HG03066 (cell line): Measurements from ENCODE around the gene ZNFX1.
"Not testable (repeated sequence)": the region's sequence is repeated elsewhere in the genome, so short reads cannot be mapped to it uniquely, and the experiment has no call there.

Source experiments
- ATAC-seq: cut with Tn5 transposase; IDR thresholded peaks from one replicate; pipeline ENCODE4 v1.9.1; 2021; ENCODE audit warnings: low read depth; ENCODE audit not compliant: unreplicated experiment

Gene ZNFX1

DNA sequence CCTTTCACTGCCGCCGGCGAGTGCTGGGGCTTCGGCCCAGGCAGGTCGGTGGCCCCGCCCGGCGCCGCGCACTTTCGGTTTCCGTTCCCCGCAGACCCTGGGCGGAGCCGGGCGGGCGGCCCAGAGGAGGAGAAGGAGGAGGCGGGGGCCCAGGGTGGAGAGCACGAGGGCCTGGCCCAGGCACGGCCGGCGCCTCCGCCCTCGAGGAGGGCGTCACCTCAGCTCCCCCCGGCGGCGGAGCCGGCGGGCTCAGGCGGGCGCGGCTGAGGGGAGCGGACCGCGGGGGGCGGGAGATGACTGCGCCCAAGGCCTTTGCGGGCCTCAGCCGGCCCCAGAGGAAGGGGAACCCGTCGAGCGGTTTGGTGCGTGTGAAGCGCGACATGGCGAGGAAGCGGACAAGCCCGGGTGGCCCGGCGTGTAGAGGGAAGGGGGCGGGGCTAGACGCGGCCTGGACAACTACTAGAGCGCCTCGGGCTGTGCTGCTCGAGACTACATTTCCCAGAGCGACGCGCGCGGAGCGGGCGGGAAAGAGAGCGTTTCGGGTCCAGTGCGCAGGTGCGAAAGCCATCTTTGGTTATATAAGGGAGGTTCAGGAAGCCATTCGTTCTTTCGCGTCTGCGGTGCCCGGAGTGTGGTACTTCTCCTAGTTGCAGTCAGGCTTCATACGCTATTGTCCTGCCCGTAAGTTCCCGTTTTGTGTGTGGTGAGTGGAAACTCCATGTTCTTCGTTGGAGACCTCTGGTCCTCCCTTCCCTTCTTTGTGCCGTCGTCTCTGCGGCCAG lies at the start of gene ZNFX1:
Gene ZNFX1, minus strand, starts transcription at position 22 of the 782 bp plus-strand sequence. CDS start 2,218 bp downstream, outside the sequence.
- peak; percentile 82 for ATAC-seq

DNA sequence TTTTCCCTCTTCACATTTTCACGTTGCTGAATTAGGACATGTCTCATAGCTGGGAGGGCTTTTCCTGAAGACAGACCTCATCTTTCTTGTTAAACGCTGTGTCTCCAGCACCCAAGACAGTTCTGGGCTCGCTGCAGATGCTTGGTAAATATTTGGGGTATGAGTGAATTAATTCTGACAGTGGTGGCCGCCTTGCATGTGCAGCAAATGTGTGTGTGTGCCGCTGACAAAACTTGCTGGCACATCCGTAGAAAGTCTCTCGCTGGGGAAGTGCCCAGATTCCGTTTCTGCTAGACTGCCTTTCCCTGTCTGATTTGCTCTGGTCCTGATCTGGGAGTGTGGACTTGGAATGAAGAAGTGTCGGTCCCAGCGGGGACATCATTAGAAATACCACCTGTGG lies 48.2 kb upstream of the ZNFX1 start:
- ATAC-seq = no peak

DNA sequence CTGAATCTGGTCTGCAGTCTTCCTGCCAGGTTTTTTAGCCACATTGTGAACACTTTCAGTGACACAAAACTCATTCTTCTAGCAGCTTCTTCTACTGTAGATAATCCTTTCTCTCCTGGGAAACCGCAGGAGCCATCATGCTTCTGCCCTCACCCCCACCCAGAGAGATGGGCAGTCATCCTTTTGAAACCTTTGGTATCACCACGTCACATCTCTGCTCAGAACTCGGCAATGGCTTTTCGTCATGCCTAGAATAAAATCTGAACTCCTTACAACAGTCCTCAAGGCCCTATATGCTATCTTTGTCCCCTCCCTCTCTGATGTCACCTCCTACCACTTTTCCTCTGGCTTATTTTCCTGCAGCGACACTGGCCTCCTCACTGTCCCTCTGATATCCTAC lies 46.4 kb upstream of the ZNFX1 start:
- ATAC-seq = no peak

DNA sequence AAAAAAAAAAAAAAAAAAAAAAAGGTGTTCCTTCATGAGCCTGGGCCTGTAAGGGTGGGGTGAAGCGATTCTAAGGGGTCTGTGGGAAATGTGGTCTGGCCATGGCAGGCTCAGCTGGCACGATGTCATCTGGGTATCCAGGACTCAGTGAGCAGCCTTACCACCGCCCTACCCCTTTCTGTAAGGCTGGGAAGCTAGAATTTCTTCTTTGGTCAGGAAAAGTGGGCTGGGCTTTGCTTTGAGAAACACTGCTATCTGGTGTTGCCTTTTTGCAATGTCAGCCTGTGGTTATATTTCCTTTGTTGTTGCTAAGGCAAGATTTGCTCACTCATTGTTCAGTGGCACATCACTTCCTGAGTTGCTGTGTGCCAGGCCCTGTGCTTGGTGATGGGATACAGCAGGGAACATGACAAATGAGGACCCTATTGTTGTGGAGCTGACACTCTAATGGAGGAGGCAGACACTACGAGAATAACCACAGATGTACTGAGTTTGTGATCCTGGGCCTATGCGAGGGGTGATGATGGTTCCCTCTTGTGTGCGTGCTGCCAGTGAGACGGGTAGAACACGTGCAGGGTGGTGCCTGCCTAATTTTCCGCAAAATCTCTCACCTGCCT lies 45.9 kb upstream of the ZNFX1 start:
- no peak for ATAC-seq

DNA sequence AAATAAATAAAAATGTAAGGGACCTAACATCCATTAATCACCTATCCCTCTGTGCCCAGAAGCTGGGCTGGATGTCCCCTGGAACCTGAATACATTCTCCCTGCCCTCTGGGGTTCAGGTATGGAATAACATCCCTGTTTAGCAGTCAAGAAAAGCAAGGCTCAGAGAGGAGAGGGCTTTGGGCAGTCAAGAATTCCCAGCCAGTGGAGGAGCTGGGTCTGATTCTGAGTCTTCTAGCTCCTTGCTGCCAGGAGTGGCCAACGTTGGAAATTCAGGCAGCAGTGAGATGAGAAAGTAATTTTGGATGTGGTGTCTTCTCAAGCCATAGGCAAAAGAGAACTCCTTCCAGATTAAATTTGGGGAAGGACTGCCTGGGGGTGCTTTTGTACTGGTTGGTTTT lies 42.6 kb upstream of the ZNFX1 start:
- no peak for ATAC-seq

DNA sequence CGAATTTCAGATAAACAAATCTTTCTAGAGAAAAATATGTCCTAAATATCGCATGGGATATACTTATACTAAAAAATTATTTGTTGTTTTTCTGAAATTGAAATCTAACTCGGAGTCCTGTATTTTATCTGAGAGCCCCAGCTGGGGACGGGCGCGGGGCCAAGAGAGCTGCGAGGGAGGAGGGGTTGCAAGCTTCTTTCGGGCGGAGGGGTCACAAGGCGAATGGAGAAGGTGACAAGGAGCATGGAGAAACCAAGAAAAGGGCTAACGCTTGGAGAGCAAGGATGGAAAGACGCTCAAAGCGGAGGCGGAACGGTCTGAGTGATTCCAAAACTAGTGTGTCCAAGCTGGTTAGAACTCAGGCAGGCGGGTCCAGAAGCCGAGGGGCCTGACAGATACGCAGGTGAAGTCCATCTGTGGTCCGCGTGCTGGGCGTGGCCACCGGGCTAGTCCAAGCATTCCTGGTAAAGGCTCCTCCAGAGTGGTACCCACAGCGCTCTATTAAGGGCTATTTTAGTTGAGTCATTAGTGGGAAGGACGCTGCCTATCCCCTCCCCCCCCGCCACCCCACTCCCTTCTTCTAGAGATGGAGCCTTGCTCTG lies 41.5 kb upstream of the ZNFX1 start:
- no peak for ATAC-seq

DNA sequence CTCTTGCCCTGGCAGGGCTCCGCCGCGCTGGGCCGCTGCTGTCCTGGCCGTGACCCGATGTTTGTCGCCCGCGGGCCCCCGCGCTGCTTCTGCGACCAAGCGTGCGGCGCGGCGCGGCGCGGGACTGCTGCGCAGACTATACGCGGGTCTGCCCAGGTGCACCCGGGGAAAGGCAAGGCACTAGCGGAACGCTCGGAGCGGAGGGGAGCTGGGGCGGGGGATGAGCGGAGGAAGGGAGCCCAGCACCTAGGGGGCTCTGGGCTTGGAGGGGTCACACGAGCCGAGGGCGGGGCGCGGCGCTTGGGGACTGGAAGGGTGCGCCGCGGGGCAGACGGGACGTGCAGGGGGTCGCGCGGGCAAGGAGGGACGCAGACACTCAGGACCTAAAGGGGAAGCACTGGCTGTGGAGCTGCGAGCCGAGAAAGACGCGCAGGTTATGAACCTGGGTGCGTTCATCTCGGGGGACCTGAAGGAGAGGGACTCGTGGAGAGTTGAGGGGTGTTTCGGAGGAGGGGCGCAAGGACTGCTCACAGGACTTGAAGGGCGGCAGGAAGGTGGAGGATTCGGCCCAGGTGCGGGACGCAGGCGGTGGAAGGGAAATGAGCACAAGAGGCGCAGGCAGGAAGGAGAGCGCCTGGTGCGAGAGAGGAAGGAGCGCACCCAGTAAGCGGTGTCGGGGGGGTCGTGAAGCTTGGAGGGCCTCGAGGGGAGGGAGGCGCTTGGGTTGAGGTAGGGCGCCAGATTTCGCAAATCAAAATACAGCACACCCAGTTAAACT lies 40.8 kb upstream of the ZNFX1 start:
- ATAC-seq = no peak

DNA sequence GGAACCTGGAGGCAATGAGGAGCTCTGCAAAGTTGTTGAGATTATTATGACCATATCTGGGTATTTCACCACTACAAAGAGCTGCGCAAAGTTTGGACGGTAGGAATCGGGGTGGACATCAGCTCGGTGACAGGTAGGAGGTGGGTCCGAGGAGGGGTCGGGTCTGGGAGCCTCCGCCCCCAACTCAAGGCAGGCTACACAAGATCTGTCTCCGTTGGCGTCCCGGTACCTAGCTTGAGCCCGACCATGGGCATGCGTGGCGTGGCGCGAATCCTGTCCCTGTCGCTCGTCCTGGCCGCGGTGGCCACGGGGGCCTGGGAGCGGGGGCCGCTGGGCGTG lies 40.2 kb upstream of the ZNFX1 start:
- no peak for ATAC-seq

DNA sequence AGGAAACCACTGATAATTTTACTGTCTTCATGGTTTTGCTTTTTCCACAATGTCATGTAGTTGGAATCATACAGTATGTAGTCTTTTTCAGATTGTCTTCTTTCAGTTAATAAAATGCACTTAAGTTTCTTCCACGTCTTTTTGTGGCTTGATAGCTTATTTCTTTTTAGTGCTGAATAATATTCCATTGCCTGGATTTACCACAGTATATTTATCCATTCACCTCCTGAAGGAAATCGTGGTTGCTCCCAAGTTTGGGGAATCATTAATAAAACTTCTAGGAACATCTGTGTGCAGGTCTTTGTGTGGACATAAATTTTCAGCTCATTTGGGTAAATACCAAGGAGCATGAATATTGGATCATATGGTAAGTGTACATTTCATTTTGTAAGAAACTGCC lies 38.8 kb upstream of the ZNFX1 start:
- ATAC-seq = no peak

DNA sequence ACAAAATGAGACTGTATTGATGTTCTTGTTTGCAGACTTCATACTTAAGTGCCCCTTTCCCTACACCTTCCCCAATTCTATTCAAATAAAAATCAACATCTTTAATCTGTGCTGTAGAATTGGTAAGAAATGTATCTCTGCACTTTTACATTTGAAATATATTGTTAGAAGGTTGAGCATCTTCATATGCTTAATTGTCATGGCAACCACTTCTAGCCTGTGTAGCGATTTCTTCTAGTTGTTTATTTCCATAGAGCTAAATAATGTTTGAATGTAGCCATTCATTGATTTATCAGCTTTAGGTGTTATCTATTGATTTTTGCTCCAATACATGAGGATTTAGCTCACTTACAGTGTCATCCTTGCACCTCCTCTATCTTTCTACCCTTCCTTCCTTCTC lies 37.7 kb upstream of the ZNFX1 start:
- ATAC-seq = no peak

DNA sequence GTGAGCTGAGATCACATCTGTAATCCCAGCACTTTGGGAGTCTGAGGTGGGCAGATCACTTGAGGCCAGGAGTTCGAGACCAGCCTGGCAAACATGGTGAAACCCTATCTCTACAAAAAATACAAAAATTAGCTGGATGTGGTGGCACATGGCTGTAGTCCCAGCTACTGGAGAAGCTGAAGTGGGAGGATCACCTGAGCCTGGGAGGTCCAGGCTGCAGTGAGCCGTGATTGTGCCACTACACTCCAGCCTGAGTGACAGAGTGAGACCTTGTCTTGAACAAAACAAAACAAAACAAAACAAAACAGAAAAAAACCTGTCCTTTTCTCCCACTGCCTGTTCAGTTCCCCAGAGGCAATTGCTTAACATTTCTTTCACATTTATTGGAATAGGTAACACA lies 36.2 kb upstream of the ZNFX1 start:
- ATAC-seq = not testable (repeated sequence)

DNA sequence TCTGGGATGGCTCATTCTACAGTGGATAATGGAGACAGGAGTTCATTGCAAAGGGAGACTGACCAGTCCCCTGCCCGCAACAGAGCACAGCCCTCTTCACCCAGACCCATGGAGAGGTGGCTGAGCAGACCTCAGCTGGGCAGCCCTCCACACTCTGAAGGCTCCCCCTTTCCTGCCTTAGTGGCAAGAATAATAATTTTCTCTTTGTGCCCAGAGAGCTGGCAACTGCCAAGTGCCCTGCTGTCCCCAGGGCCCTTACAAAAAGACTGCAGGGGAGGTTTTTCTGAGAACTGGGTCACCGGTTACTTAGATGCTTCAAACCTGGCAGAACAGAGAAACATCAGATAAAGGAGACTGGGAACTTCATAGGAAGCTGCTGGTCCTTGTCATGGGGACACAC lies 35.4 kb upstream of the ZNFX1 start:
- no peak for ATAC-seq

DNA sequence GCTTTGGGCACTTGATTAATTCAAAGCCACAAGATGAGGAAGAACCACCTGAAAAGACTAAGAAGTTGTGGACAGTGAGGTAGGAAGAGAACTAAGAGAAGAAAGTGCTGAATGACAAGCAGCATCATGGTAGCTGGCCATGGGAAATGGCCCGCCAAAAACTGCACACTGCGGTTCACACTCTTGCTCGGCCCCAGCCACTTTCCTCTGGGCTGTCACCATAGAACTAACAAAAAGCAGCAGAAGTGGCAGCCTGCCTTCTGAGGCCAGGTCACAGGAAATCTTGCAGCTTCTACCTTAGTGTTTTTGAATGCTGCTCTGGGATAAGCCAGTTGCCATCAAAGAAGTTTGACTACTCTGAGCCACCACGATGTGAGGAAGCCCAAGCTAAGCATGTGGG lies 34.8 kb upstream of the ZNFX1 start:
- ATAC-seq = no peak

DNA sequence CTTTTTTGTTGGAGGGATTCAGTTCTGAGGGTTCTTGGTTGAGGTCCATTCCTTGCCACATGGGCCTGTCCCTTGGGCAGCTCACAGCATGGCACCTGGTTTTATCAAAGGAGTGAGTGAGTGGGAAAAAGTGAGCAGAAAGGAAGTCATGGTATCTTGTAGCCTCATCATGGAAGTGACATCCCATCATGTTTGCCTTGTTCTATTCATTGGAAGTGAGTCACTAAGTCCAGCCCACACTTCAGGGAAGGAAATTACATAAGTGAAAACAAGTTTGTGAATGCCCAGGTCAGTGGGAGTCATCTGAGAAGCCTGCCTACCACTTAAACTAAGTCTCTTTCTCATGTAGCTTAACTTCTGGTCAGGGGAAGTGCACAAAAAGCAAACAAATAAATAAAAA lies 32.8 kb upstream of the ZNFX1 start:
- no peak for ATAC-seq

DNA sequence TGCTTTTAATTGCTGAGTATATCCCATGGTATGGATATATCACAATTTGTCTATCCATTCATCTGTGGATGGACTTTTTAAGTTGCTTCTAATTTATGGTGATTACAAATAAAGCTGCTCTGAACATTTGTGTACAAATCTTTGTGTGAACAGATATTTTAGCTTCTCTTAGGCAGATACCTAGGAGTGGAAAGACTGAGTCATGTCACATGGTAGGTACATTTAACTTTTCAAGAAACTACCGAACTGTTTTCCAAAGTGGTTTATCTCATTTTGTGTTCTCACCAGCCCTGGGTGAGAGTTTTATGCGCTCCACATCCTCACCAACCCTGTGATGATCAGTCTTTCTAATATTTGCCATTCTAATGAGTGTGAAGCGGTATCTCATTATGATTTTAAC lies 31.0 kb upstream of the ZNFX1 start:
- no peak for ATAC-seq

DNA sequence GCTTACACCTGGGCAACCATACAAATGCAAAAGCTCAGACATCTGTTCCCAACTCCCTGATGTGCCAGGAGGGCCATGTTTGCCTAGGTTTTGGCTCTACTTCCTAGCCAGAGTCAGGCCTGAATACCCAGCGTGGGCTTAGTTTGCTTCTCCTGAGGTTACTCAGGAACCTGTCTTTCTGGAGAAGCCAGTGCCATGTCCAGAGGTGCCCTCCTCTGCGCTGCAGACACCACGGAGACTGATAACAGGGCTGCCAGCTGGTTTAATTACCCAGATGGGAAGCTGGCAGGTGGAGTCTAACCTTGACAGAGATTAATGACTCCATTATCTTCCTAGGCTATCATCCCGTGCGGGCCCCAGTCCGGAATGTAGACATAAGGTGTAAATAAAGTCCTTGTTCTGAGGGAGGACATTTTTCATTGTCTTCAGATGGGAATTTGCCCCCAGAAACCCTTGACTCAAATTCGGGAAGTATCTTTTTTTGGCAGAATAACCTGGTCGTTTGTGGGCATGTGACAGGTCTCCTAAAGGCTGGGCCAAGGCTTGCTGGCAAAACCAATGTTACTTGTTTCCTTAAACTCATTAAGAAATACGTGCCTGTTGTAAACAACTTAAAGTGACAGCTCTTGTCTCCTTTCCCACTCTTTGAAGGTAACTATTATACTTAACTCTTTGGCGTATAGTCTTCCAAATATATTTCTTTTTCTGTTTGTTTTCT lies 29.2 kb upstream of the ZNFX1 start:
- ATAC-seq = no peak

DNA sequence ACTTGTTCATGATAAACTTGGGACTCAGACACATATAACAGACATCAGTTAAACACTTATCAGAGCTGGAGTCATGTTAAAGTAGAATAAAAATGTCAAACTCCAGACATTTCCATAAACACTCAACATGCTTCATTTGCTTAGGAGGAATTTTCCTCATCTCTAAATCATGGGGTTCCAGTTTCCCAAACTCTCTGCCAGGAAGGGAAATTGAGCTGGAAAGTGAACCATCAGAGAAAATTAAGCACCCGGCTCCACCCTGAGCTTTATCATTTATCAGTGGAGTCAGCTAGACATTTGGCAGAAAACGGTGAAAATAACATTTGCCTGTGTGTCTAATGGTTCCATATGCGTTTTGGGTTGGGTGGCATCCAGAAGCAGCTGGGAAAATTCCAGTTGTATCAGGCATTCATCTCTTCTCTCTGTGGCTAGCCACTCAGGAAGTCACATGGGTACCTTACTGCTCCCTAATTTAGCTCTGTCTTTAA lies 25.3 kb upstream of the ZNFX1 start:
- ATAC-seq = no peak

DNA sequence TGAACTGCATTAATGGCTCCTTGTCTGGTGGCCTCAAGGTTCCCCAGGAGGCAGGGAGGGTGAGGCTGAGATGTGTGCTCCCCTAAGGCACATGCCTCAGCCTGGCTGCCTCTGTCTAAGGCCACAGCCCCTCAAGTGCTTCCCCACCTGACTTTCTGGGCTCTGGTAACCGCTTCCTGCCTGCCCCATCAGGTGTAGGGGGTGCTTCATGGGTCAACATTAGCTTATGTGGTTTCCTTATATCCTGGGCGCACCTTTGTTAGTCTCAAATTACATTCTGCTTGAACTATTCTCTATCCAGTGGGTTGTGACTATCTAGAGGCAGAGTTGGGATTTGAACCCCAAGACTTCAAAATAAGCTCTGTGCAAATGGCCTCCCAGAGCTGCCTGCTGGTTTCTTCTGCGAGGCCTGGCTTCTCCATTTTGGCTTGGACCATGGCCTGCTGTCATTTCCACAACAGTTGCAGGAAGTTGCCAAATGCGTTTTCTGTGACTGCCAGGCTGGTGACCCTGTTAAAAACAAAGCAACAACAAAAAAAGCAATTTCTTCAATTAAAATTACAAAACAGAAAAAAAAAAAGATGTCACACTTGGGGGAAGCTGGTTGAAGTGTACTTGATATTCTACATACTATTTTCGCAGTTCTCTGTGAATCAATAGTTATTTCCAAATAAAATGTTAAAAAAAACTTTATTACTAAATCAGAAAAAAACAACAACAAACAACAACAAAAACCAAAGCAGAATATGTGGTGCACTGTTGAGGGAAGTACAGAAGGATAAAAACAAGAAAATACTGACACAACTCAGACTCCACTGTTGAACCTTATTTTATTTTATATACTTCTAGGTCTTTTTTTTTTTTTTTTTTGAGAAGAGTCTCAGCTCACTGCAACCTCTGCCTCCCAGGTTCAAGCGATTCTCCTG lies 20.0 kb upstream of the ZNFX1 start:
- ATAC-seq = no peak

DNA sequence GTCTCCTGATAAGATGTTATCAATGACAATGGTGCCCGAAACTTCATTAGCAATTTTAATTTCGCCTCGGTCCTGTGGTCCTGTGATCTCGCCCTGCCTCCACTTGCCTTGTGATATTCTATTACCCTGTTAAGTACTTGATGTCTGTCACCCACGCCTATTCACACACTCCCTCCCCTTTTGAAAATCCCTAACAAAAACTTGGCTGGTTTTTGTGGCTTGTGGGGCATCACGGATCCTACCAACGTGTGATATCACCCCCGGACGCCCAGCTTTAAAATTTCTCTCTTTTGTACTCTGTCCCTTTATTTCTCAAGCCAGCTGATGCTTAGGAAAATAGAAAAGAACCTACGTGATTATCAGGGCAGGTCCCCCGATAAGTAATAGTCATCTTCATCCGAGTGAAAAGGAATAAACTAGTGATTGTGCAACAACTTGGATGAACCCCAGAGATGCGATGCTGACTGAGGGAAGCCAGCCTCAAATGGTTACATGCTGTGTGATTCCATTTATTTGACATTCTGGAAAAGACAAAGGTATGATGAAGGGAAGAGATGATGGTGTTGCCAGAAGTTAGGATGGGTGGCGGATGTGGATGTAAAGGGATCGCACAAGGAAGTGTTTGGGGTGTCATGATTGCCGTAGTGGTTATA lies 16.3 kb upstream of the ZNFX1 start:
- ATAC-seq = not testable (repeated sequence)
